ENCODE data around the gene TNRC6B.
"Not testable (repeated sequence)": the region's sequence is repeated elsewhere in the genome, so short reads cannot be mapped to it uniquely, and the experiment has no call there.

DNA sequence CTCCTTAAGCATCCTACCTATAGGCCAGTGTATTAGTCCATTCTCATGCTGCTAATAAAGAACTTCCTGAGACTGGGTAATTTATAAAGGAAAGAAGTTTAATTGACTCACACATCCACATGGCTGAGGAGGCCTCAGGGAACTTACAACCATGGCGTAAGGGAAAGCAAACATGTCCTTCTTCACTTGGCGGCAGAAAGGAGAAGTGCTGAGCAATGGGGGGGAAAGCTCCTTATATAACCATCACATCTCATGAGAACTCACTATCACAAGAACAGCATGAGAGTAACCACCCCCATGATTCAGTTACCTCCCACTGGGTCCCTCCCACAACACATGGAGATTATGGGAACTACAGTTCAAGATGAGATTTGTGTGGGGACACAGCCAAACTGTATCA lies 12.2 kb upstream of the TNRC6B start:
- TF ChIP-seq, protein P1, sequence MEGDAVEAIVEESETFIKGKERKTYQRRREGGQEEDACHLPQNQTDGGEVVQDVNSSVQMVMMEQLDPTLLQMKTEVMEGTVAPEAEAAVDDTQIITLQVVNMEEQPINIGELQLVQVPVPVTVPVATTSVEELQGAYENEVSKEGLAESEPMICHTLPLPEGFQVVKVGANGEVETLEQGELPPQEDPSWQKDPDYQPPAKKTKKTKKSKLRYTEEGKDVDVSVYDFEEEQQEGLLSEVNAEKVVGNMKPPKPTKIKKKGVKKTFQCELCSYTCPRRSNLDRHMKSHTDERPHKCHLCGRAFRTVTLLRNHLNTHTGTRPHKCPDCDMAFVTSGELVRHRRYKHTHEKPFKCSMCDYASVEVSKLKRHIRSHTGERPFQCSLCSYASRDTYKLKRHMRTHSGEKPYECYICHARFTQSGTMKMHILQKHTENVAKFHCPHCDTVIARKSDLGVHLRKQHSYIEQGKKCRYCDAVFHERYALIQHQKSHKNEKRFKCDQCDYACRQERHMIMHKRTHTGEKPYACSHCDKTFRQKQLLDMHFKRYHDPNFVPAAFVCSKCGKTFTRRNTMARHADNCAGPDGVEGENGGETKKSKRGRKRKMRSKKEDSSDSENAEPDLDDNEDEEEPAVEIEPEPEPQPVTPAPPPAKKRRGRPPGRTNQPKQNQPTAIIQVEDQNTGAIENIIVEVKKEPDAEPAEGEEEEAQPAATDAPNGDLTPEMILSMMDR (optimal IDR thresholded peaks at IDR 0.05 in 1 of 3, IDR thresholded peaks at IDR 0.05 in 1 of 3, conservative IDR thresholded peaks at IDR 0.05 in 1 of 3; ENCODE audit: extremely low read depth in 1 of 3, insufficient read depth in 2 of 3, low read length in 3 of 3), result not testable (repeated sequence)
- not testable (repeated sequence) for TF ChIP-seq EZH2 (IDR thresholded peaks at IDR 0.05; ENCODE audit: low read length)

Measured in keratinocyte (primary cell).